Osteoblast (primary cell): ENCODE data around the gene ITGB8. TPM values are rescaled to one million over a fixed set of nuclear protein-coding genes. Genes with fewer than 3 reads are reported as not detected.

ENCODE experiments used
- DNase-seq: peaks from one replicate; pipeline ENCODE4 v3.0.0; 2011; ENCODE audit warnings: low spot score, mixed read lengths; ENCODE audit not compliant: insufficient read length; ENCODE audit errors: missing footprints
- H2AFZ ChIP-seq: 2 replicates; pipeline ENCODE4 v1.6.0; 2011; ENCODE audit warnings: mild to moderate bottlenecking, low read length
- H3K27ac ChIP-seq: 2 replicates; pipeline ENCODE4 v1.5.1; 2011; ENCODE audit warnings: mild to moderate bottlenecking, low read depth, low read length, moderate library complexity
- H3K27me3 ChIP-seq: 2 replicates; pipeline ENCODE4 v1.6.0; 2012; ENCODE audit warnings: mild to moderate bottlenecking, control low read depth, inconsistent platforms, low read length, moderate library complexity; ENCODE audit not compliant: insufficient read depth
- H3K36me3 ChIP-seq: 2 replicates; pipeline ENCODE4 v1.5.1; 2011; ENCODE audit warnings: mild to moderate bottlenecking, low read length, control low read depth, moderate library complexity; ENCODE audit not compliant: insufficient read depth
- H3K4me1 ChIP-seq: 2 replicates; pipeline ENCODE4 v1.5.1; 2011; ENCODE audit warnings: mild to moderate bottlenecking, low read length, control low read depth, moderate library complexity; ENCODE audit not compliant: insufficient read depth
- H3K4me2 ChIP-seq: 2 replicates; pipeline ENCODE4 v1.6.0; 2011; ENCODE audit warnings: mild to moderate bottlenecking, low read length; ENCODE audit not compliant: insufficient read depth
- H3K4me3 ChIP-seq: fragments of 200-600 bp; sonication (generic); 3 replicates; pipeline ENCODE4 v1.5.1; 2012; ENCODE audit warnings: mild to moderate bottlenecking, low read length, inconsistent platforms; ENCODE audit not compliant: insufficient read depth
- H3K79me2 ChIP-seq: 2 replicates; pipeline ENCODE4 v1.6.0; 2012; ENCODE audit warnings: mild to moderate bottlenecking, low read length, control low read depth, inconsistent platforms; ENCODE audit not compliant: insufficient read depth
- H3K9me3 ChIP-seq: 2 replicates; pipeline ENCODE4 v1.5.1; 2011; ENCODE audit warnings: low read depth, low read length, control low read depth
- H4K20me1 ChIP-seq: 2 replicates; pipeline ENCODE4 v1.6.0; 2012; ENCODE audit warnings: mild to moderate bottlenecking, low read length, control low read depth; ENCODE audit not compliant: insufficient read depth
- total RNA-seq: library from RNA; depleted of rRNA; stranded (reverse); fragments of >200 nt; gene quantifications from 2 replicates; pipeline ENCODE4 v1.2.3, GENCODE V29; 2012
- TF ChIP-seq, protein P1 (sequence below): IDR thresholded peaks from 2 replicates; pipeline ENCODE4 v1.5.1; 2011; ENCODE audit warnings: mild to moderate bottlenecking, low read depth, low read length, moderate library complexity; ENCODE audit errors: extremely low read depth

Gene ITGB8
- total RNA-seq, 1 donor, result 35.1 TPM

DNA sequence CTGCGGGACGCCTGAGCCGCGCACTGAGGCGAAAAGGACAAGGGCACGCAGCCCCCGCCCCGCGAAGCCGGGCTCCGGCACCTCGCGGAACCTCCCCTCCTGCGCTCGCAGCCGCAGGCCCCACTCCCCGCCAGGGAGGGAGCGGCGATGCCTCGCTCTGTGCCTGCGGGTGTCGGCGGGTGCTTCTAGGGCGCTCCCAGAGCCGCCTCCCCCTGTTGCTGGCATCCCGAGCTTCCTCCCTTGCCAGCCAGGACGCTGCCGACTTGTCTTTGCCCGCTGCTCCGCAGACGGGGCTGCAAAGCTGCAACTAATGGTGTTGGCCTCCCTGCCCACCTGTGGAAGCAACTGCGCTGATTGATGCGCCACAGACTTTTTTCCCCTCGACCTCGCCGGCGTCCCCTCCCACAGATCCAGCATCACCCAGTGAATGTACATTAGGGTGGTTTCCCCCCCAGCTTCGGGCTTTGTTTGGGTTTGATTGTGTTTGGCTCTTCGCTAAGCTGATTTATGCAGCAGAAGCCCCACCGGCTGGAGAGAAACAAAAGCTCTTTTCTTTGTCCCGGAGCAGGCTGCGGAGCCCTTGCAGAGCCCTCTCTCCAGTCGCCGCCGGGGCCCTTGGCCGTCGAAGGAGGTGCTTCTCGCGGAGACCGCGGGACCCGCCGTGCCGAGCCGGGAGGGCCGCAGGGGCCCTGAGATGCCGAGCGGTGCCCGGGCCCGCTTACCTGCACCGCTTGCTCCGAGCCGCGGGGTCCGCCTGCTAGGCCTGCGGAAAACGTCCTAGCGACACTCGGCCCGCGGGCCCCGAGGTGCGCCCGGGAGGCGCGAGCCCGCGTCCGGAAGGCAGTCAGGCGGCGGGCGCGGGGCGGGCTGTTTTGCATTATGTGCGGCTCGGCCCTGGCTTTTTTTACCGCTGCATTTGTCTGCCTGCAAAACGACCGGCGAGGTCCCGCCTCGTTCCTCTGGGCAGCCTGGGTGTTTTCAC lies 519 bp downstream of the ITGB8 start:
- H3K4me3 ChIP-seq, result peak overlapping the region; percentile 77
- H2AFZ ChIP-seq, result peak overlapping the region; percentile 86
- peaks cover 16% of the 10 kb centered on the region for H3K4me1 ChIP-seq
- TF ChIP-seq, protein P1, sequence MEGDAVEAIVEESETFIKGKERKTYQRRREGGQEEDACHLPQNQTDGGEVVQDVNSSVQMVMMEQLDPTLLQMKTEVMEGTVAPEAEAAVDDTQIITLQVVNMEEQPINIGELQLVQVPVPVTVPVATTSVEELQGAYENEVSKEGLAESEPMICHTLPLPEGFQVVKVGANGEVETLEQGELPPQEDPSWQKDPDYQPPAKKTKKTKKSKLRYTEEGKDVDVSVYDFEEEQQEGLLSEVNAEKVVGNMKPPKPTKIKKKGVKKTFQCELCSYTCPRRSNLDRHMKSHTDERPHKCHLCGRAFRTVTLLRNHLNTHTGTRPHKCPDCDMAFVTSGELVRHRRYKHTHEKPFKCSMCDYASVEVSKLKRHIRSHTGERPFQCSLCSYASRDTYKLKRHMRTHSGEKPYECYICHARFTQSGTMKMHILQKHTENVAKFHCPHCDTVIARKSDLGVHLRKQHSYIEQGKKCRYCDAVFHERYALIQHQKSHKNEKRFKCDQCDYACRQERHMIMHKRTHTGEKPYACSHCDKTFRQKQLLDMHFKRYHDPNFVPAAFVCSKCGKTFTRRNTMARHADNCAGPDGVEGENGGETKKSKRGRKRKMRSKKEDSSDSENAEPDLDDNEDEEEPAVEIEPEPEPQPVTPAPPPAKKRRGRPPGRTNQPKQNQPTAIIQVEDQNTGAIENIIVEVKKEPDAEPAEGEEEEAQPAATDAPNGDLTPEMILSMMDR, result no peak
- no peaks in the 10 kb centered on the region for H3K36me3 ChIP-seq
- H3K27me3 ChIP-seq, result no peaks in the 10 kb centered on the region
- H4K20me1 ChIP-seq, result no peaks in the 10 kb centered on the region
- H3K27ac ChIP-seq, result peak overlapping the region; percentile 89
- peak overlapping the region; percentile 92 for H3K4me2 ChIP-seq
- no peaks in the 10 kb centered on the region for H3K79me2 ChIP-seq
- peak; percentile 91 for DNase-seq
- H3K9me3 ChIP-seq, result no peaks in the 10 kb centered on the region

GRCh38 chr7:20331910-20332813 lies 1.5 kb downstream of the ITGB8 start:
- Histone ChIP-seq H3K27me3 (no peaks in the 10 kb centered on the region), H3K9me3 (no peaks in the 10 kb centered on the region), H3K4me3 (peak overlapping the region; percentile 77), H3K4me1 (peaks cover 12% of the 10 kb centered on the region), H4K20me1 (no peaks in the 10 kb centered on the region), H3K27ac (no peak overlapping the region), H3K36me3 (no peaks in the 10 kb centered on the region), H3K4me2 (peak overlapping the region; percentile 92), H3K79me2 (no peaks in the 10 kb centered on the region), H2AFZ (peak overlapping the region; percentile 63)
- DNase-seq, result peak; percentile 54
- TF ChIP-seq, protein P1, result no peak

GRCh38 chr7:20338285-20338684 lies 7.6 kb downstream of the ITGB8 start:
- Histone ChIP-seq H3K79me2 (no peaks in the 10 kb centered on the region), H3K9me3 (no peaks in the 10 kb centered on the region), H3K4me1 (no peaks in the 10 kb centered on the region), H3K36me3 (no peaks in the 10 kb centered on the region), H3K27me3 (no peaks in the 10 kb centered on the region), H3K27ac (no peak overlapping the region), H3K4me2 (no peak overlapping the region), H4K20me1 (no peaks in the 10 kb centered on the region), H3K4me3 (no peak overlapping the region), H2AFZ (no peak overlapping the region)
- no peak for DNase-seq
- TF ChIP-seq, protein P1, result no peak
